ENCODE results near the gene GLS.
A peak's percentile ranks its signal among the peaks of the same experiment; 100 is the strongest.

GLS gene

DNA sequence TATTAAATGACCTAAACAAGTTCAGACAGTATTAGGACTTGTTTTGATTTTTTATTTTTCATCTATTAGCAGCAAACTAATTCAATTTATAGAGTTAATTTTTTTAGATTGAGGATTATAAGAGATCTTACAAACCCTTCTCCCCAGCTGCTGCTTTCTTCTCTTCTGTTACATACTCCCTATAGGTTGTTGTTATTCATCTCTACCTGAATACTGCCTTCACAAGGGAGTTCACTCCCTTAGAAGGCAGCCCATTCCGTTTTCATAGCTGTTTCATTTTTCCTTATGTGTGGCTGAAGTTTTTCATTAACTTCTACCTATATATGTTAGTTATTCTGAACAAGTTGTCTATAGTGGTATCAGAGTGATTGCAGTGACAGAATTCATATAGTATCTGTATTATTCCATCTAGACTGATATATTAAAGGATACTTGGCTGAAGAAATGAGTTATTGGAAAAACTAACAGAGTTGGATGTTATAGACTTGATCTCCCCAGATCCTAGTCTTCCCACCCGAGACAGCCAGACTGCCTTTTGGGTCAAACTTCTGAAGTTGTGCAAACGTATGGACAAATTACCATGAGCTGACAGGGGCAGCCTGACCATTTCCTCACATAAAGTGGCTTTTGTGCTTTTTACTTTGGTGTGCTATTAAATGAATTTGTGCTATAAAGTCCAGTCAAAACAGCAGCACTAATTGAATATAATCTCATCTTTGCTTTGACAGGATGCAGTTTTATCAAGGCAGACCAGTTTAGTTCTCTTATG, 8.7 kb downstream of the GLS start:
- no peak for DNase-seq

DNA sequence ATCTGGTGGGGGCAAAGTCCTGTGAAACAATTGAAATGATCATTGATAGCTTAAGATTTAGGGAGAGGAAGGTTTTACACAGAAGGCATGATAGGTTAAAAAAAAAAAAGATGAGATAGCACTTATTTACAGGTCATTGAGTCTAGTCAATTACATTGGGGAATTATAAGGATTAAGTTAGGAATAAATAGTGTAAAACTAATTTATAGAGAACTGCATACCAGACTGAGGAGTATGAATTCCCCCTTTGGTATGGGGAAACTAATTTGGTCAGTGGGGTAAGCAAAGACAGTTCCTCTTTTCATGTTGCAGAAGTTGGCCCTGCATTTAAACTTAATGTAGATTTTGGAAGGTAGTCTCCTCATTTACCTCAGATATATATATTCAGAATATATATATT, 10.8 kb downstream of the GLS start:
- no peak for DNase-seq

DNA sequence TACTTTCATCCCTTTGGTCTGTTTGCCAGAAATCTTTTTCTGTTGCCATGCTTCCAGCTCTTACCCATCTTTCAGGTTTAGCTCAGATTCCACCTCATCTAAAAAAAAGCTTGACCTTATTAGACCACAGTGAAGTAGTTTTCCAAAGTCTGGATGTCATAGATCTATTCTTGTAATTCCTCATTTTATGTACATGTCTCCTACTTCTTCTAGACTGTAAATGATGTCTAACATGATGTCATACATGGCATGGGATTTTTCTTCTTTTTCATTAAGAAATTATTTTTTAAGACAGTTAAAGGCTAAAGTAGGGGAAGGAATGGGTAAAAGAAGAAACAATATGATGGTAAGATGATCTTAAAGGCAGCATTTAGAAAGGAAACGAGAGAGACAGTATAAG, 11.3 kb downstream of the GLS start:
- no peak for DNase-seq

DNA sequence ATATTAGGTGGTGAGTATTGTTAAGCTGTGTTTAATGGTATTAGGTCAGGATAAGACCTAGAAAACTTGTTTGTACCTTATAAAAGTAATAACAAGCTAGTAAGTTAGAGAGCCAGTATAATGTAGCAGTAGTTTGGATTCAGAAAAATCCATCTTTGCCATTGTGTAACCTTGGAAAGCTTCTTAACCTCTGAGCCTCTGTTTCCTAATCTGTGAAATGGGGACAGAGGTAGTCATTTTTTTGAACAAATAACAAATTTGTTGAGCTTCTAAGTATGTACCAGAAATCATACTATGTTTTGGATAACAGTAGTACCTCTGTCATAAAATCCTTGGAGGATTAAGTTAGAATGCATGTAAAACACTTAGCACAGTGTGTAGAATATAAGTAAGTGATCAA, 12.5 kb downstream of the GLS start:
- DNase-seq, result no peak

DNA sequence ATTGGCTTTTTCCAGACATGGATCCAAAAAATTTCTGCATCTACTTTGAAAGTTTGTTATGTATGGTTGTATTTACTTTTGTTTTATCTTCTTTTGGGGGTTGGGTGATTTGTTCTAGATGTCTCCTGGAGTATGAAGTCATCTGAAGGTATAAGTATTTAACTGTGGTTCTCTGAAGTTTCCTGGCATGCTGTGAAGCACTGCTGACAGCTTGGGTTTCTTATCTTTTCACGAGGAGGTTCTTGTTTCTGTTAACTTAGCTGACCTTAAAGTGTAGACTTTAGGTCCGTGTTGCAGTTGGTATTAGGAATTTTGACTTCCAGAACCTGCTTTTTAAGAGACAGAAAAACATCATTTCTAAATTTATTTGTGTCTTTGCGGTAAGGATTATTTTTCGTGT, 15.9 kb downstream of the GLS start:
- DNase-seq, result no peak

DNA sequence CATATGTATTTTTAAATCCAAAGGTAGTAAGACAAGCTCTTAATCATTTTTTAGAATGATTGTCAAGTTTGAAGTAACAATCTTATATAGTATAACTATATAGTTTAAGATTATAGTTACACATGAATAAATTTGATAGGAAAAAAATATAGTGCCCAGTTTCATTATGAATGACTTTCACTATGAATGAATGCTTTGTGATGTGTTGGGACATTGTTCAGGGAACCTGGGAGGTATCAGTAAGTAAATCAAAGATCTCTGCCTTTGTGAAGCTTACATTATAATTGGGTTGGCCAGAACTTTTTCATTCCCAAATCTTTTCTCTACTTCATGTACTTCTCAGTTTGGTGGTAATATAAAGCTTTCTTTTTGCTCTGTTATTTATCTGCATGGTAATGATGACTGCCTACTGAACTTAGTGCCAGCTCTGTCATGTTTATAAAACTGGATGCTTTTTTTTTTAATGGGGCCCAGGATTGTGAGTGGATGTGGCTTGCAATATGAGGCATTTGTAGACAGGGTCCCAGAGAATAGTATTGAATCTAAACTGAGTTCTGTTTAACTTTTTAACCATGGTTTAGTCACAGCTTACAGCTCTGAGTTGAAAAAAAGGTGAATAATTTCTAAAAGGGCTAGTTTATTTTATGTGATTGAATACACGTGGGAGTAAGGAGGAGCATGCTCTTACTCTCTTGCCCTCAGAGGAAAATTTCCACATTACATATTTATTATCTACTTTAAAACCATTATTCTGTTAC, 23.3 kb downstream of the GLS start:
- DNase-seq, result no peak

DNA sequence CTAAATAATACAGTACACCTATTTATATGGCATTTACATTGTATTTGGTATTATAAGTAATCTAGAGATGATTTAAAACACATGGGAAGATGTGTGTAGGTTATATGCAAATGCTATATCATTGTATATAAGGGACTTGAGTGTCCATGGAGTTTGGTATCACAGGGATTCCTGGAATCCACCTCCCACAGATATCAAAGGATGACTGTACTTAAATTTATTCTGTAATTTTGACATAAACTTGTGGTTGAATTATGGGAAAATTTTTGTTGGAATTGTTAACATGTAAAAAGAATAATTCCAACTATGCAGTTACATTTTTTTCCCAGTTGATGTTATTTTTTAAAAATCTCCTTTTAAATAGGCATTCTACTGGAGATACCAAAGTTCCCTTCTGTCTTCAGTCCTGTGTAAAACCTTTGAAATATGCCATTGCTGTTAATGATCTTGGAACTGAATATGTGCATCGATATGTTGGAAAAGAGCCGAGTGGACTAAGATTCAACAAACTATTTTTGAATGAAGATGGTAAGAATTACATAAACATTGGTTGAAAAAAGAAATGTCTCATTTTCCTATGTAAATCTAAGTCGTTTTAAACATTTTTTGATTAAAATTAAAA, 24.1 kb downstream of the GLS start:
- no peak for DNase-seq

DNA sequence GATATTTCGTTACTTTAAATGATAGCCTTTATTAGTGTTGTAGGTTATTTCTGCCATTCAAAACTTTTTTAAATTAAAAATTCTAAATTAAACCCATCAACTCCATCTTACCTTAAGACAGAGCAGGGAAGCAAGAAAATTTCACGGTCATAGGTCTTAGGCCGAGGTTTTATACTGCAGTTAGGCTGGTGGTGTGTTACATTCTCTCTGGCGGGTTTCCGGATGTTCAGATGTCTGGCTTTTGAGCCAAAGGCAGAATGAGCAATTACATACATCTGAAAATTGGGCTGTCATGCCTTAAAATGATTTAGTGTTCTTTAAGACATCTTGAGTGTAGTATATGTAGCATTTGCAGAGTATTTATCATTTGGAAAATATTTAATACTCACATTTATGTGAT, 27.9 kb downstream of the GLS start:
- no peak for DNase-seq

DNA sequence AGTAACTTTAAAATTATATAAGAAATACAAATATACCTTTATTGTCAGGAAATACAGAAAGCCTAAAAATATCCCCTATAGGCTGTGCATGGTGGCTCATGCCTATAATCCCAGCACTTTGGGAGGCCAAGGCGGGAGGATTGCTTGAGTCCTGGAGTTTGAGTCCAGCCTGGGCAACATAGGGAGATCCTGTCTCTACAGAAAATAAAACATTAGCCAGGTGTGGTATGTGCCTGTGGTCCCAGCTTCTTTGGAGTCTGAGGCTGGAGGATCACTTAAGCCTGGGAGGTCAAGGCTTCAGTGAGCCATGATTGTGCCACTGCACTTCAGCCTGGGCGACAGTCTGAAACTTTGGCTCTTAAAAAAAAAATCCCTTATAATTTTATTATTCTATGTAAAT, 29.1 kb downstream of the GLS start:
- DNase-seq, result no peak

DNA sequence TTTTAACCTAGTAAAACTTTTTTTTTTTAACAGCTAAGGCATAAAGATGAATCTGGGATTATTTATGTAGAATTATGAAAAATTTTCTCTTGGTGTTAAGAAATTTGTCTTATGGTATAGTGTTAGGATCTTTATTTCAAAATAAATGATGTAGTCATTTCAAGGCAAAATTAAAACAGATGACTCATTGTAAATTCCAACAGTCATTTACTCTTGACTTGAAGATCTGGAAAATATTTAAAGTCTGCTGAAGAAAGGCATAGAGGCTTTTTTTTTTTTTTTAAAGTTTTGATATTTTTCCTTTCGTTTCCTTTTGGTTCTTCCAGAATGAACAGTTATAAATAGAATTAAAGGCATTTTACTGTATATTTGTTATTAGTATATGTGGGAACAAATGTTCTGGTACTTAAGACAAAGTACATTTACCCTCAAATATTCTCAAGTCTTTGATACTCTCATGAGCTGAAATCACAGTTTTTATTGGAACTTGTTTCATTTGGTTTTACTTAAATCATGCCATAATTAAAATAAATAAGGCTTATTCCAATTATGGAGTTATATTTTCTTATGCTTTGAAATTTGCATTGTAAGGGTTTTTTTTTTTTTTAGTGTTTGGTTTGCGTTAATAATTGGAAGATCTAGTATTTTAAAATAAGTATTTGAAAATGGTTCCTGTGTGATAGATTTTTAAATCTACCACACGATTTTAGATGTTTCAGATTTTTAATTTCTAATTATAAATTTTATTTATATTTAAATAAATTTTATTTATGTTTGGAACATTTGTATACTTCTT, 29.9 kb downstream of the GLS start:
- DNase-seq, result peak; percentile 72

DNA sequence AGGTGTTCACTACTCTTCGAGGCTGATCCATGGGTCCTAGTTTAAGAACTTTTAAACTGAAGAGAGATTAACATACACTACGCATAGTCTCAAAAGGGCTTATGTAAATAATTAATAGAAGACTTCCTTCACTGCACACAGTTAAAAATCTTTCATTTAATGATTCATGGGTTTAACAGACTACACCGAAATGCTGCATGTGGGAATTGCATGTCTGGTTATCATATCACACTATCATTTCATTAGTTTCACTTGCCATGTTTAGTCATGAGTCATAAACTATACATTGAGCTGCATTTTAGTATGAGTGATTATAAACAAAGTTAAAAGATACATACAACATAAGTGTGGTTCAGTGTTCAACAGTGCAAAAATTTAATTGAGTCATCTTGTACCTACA, 31.2 kb downstream of the GLS start:
- DNase-seq, result peak; percentile 21

DNA sequence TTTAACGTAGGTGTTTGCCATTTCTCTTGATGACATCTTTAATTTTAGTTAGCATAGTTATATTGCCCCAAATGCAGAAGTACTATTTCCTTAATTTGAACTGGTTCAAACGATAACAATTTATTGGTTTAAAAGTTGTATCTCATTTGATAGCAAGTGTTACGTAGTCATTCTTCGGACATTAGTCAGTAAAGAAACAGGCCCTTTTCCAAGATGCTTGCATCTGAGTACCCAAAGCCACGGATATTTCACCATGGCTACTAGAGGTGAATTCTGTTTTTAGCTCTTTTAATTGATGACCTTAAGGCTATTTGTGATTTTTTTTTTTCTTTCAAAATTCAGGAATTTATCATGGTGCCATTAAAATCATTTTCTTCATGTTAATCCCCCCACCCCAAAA, 32.1 kb downstream of the GLS start:
- peak; percentile 20 for DNase-seq

DNA sequence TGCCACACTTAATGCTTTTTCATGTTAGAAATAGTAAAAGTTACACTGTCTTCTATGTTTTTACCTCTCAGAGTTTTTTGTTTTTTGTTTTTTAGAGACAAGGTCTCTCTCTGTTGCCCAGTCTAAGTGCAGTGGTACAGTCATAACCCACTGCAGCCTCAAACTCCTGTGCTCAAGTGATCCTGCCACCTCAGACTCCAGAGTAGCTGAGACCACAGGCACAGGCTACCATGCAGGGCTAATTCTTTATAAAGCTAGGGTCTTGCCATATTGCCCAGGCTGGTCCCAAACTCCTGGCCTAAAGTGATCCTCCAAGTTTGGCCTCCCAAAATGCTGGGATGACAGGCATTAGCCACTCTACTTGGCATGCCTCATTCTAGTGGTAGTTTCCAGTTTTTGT, 33.1 kb downstream of the GLS start:
- no peak for DNase-seq

DNA sequence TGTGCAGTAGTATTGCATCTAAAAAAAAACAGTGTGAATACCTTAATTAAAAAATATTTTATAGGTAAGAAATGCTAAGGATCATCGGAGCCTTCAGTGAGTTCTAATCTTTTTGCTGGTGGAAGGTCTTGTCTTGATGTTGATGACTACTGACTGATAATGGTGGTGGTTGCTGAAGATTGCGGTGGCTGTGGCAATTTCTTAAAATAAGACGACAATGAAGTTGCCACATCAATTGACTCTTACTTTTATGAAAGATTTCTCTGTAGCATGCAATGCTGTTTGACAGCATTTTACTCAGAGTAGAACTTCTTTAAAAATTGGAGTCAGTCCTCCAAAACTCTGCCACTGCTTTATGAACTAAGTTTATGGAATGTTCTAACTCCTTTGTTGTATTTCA, 36.2 kb downstream of the GLS start:
- DNase-seq, result no peak

DNA sequence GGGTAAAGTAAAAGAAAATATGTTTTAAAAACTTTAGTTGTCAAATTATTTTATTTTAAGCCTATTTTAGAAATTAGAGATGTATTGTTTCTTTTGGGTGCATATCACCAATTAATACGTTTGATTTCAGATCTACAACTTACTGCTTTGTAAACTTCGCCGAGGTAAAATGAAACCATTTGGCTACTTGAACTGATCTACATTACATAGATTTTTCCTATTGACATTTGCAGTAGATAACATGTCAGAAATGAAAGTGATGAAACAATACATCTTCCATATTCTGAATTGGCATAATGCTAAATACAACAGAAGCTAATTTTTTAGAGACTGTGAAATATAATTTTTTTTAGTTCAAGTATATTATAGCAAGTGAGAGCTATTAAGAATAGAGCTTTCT, 39.5 kb downstream of the GLS start:
- no peak for DNase-seq

DNA sequence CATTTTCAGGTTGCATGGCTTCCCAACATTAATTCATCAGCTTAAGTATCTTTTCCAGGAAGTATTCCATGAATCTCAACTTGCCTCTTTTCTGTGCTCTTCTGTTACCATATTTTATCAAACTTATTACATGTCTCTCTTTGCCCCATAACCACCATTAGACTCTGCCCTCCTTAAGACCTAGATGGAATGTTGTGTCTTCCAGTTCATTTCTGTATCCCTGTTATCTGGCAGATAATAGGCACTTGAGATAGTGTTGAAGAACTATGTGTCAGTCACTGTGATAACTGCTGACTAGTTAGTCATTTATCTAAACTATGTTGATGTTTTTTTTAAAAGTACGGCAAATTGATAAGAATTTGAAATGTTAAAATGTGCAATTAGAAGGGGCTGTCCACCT, 41.8 kb downstream of the GLS start:
- no peak for DNase-seq

DNA sequence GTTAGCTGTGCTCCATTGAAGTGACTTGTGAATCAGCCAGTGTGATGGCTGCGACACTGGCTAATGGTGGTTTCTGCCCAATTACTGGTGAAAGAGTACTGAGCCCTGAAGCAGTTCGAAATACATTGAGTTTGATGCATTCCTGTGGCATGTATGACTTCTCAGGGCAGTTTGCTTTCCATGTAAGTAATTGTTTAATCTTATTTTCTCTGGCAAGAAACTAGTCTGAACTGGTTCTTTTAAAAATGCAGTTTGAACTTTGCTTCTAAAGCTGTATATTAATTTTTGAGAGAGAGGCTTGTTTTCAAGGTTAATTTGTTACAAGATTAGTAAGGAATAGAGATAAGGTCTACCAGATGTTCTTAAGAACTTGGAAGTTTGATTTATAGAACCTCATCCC, 46.7 kb downstream of the GLS start:
- DNase-seq, result no peak

DNA sequence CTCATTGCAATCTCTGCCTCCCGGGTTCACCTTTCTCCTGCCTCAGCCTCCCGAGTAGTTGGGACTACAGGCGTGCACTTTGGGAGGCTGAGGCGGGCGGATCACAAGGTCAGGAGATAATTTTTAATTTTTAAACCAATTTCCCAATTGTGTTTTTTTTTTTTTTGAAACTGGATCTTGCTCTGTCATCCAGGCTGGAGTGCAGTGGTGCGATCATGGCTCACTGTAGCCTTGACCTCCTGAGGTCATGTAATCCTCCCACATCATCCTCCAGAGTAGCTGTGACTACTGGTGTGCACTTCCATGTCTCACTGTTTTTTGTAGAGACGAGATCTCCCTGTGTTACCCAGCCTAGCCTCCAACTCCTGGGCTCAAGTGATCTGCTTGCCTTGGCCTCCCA, 49.3 kb downstream of the GLS start:
- no peak for DNase-seq

DNA sequence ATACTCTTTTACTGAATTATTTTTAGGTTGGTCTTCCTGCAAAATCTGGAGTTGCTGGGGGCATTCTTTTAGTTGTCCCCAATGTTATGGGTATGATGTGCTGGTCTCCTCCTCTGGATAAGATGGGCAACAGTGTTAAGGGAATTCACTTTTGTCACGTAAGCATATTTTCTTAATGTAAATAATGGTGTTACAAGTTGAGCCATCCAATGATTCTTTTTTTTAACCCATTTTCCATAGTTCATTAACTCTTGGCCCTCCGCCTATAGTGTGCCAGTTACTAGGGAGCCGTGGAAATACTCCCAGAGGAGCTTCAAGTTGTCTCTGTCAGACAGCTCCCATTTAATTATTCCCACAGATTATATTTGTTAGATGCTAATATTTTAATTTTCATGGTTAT, 49.8 kb downstream of the GLS start:
- DNase-seq, result no peak

DNA sequence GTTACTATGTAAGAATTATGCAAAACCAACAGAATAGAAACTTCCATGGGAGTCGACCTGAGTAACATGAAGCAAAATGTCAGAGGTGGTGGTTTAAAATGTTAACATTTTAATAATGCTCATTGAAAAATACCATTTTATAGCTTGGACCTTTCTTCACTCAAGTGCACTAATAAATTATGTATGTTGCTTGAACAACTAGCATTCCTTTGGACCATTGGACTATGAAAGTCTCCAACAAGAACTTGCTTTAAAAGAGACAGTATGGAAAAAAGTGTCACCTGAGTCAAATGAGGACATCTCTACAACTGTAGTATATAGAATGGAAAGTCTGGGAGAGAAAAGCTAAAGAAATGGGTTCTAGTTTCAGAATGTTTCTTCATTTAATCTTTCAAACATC, 51.9 kb downstream of the GLS start:
- no peak for DNase-seq

DNA sequence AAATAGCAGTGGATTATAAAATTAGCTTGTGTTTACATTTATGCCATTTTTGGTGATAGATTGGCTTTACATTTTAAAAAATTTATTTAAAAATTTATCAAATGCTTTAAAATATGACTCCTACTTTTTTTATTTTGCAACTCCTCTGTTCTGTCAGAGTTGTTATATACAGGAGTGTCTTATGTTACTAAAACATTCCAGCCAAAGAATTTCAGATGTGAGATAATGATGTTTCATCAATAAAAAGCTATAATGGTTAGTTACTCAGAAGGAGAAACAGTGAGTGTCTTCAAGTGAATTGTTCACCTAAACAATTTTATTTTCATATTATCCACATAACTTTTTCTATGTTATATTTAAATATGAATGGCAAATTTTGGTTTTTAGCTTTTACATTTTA, 52.7 kb downstream of the GLS start:
- no peak for DNase-seq

DNA sequence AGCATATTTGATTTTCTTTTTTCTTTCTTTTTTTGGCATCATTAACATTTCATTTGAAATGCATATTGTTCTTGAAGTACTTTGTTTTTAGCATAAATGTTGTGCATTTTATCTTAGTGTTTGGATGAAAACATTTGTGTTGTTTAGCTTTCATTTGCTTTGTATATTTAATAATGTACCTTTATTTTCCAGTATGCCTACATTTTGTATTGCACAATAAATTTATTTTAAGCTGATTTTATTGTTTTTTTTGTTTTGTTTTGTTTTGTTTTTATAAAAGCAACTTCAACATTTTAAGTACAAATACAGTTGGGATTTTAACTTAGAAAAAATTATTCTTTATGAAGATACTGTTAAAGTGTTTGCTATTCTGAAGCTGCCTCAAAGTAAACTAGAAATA, 54.4 kb downstream of the GLS start:
- DNase-seq, result no peak

DNA sequence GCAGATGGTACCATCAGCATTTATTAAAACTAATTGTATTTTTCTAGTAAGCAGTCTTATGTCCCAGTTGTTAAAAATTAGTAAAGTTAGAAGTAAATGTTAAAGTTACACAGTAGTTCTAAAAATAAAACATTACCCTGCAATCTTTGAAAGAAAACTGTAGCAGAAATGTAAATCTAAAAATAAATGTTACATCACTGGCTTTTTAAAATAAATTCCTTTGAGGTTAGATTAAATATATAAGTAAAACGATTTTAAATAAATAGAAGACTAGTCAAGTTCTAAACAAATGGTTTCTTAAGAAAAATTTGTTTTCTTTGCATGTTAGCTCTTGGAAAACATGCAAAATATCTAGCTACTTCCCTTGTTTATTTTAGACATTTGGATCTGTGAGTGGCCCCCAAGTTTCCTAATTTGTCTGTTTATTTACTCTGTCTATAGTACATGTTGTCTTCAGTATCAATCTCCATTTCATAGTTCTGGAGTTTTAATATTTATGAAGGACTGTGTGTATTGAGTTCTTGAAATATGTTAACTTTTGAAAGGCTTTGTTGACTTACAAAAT, 58.2 kb downstream of the GLS start:
- peak; percentile 24 for DNase-seq

All from HCEC 1CT (cell line).